Measurements from ENCODE around the gene CLDN9. TPM values are rescaled to one million over a fixed set of nuclear protein-coding genes. Genes with fewer than 3 reads are reported as not detected.
A peak's percentile ranks its signal among the peaks of the same experiment; 100 is the strongest.

CLDN9 gene
- total RNA-seq, 1 experiment from 2014 or later: 1.3 TPM

DNA sequence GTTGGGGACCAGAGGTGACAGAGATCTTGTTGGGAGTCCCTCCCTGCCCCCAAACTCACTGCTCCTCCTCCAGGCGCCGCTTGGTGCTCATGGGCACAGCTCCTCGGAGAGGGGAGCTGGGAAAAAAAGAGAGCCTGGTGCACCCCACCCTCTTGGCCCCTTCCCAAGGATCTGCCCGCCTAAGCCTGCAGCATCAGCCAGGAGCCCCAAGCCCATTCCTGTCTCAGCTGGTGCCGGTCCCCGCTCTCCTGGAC lies 10.6 kb downstream of the CLDN9 start:
- H3K4ac ChIP-seq (ENCODE audit: low read depth, low read length): no peak overlapping the region
- H3K9ac ChIP-seq (ENCODE audit: extremely low read depth, insufficient read length, low read length): peak overlapping the region; percentile 21
- no peak overlapping the region for H2BK20ac ChIP-seq (ENCODE audit: low read depth, low read length, poor library complexity, severe bottlenecking)
- H3K4me2 ChIP-seq (ENCODE audit: insufficient read depth, insufficient read length, low read length): peak overlapping the region; percentile 51
- H2BK5ac ChIP-seq (ENCODE audit: insufficient read length, low read length): no peak overlapping the region
- H3K4me1 Mint-ChIP-seq: peaks cover 24 to 50% of the 10 kb centered on the region in 2 experiments
- no peak overlapping the region for H3K27ac ChIP-seq (ENCODE audit: insufficient read length, low read depth, low read length)
- H3K4me3 Mint-ChIP-seq: peak overlapping the region; percentile 93 to 96
- H3K27me3 ChIP-seq (ENCODE audit: insufficient read depth, low read length): no peaks in the 10 kb centered on the region
- H3K79me2 ChIP-seq (ENCODE audit: insufficient read depth, low read length): no peaks in the 10 kb centered on the region; the same call in 1 of the 2 replicates
- no peak for DNase-seq
- H3K79me1 ChIP-seq (ENCODE audit: insufficient read depth, low read depth, low read length, poor library complexity, severe bottlenecking): no peaks in the 10 kb centered on the region
- H3K9me3 Mint-ChIP-seq: no peaks in the 10 kb centered on the region; a peak in 2 of 5 replicates
- H3T11ph ChIP-seq (ENCODE audit: low read length): no peak overlapping the region
- no peaks in the 10 kb centered on the region for H4K20me1 ChIP-seq (ENCODE audit: control insufficient read depth, insufficient read depth, insufficient read length)
- H3K14ac ChIP-seq (ENCODE audit: insufficient read depth, low read length): no peak overlapping the region
- TF ChIP-seq, protein P1, sequence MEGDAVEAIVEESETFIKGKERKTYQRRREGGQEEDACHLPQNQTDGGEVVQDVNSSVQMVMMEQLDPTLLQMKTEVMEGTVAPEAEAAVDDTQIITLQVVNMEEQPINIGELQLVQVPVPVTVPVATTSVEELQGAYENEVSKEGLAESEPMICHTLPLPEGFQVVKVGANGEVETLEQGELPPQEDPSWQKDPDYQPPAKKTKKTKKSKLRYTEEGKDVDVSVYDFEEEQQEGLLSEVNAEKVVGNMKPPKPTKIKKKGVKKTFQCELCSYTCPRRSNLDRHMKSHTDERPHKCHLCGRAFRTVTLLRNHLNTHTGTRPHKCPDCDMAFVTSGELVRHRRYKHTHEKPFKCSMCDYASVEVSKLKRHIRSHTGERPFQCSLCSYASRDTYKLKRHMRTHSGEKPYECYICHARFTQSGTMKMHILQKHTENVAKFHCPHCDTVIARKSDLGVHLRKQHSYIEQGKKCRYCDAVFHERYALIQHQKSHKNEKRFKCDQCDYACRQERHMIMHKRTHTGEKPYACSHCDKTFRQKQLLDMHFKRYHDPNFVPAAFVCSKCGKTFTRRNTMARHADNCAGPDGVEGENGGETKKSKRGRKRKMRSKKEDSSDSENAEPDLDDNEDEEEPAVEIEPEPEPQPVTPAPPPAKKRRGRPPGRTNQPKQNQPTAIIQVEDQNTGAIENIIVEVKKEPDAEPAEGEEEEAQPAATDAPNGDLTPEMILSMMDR (conservative IDR thresholded peaks at IDR 0.05): no peak
- no peak overlapping the region for H3K56ac ChIP-seq (ENCODE audit: insufficient read length, low read depth, low read length)
- H3K18ac ChIP-seq (ENCODE audit: insufficient read length, low read depth, low read length): no peak overlapping the region
- no peak overlapping the region for H2BK12ac ChIP-seq (ENCODE audit: insufficient read length, low read depth, low read length)
- H3K23ac ChIP-seq (ENCODE audit: insufficient read length, low read depth, low read length): no peak overlapping the region
- H2BK15ac ChIP-seq (ENCODE audit: low read depth, low read length): no peak overlapping the region
- no peak overlapping the region for H2AK5ac ChIP-seq (ENCODE audit: insufficient read length, low read length)
- no peak overlapping the region for H2AFZ ChIP-seq (ENCODE audit: low read length)
- H3K23me2 ChIP-seq (ENCODE audit: insufficient read length, low read depth, low read length, poor library complexity, severe bottlenecking): peaks cover 26% of the 10 kb centered on the region
- no CpG with 5 or more reads among the region's 6 CpGs for WGBS (ENCODE audit: extremely low coverage, insufficient read length, low lambda C conversion rate)
- H3K9me3 ChIP-seq (ENCODE audit: control insufficient read depth, low read depth, low read length): no peaks in the 10 kb centered on the region
- no peak overlapping the region for H2BK120ac ChIP-seq (ENCODE audit: low read depth, low read length, poor library complexity, severe bottlenecking)
- no peak overlapping the region for H4K8ac ChIP-seq (replicated peaks; ENCODE audit: insufficient read length, low read depth, low read length)
- peaks cover 15 to 42% (median 32%) of the 10 kb centered on the region in 3 experiments for H3K36me3 Mint-ChIP-seq (ENCODE audit: insufficient read depth in 1 of 3, low read depth in 3 of 3)
- H4K5ac ChIP-seq (ENCODE audit: insufficient read length, low read depth, low read length): no peak overlapping the region
- H3K27ac Mint-ChIP-seq: peak overlapping the region; percentile 98 to 100 (median 99); a peak in 5 of 7 replicates
- peaks cover 9% of the 10 kb centered on the region for H3K27me3 Mint-ChIP-seq (ENCODE audit: low read depth)
- no peak overlapping the region for H4K91ac ChIP-seq (ENCODE audit: insufficient read length, low read depth, low read length)
- H3K4me1 ChIP-seq (ENCODE audit: insufficient read depth, low read length): peaks cover 2% of the 10 kb centered on the region; the same call in 1 of the 2 replicates
